Neural crest cell (in vitro differentiated cells): ENCODE measurements around the gene GBX2. TPM values are rescaled to one million over a fixed set of nuclear protein-coding genes. Genes with fewer than 3 reads are reported as not detected.

Source experiments
- DNase-seq: peaks from one replicate; pipeline ENCODE4 v3.0.0; 2021; ENCODE audit warnings: low read depth, mixed read lengths, low spot score
- H3K27ac Mint-ChIP-seq: one replicate; pipeline ENCODE4 v1.8.0; 2021; ENCODE audit warnings: mild to moderate bottlenecking, mixed read lengths; ENCODE audit not compliant: unreplicated experiment
- H3K27me3 Mint-ChIP-seq: 2 replicates; pipeline ENCODE4 v1.8.0; 2021; ENCODE audit warnings: low read depth, mild to moderate bottlenecking, mixed read lengths
- H3K36me3 Mint-ChIP-seq: 2 replicates; pipeline ENCODE4 v1.8.0; 2021; ENCODE audit warnings: low read depth, mild to moderate bottlenecking, mixed read lengths
- H3K4me1 Mint-ChIP-seq: 2 replicates; pipeline ENCODE4 v1.8.0; 2021; ENCODE audit warnings: mixed read lengths
- H3K4me3 Mint-ChIP-seq: one replicate; pipeline ENCODE4 v1.8.0; 2021; ENCODE audit warnings: mild to moderate bottlenecking, mixed read lengths
- H3K9me3 Mint-ChIP-seq: 2 replicates; pipeline ENCODE4 v1.8.0; 2021; ENCODE audit warnings: mixed read lengths
- total RNA-seq: library from RNA; stranded (reverse); gene quantifications from 2 replicates; pipeline ENCODE4 v1.2.1, GENCODE V29; 2021
- TF ChIP-seq, protein P1 (sequence below): fragments of 200-600 bp; sonication (generic); conservative IDR thresholded peaks from 2 replicates; pipeline ENCODE4 v1.5.0; 2021; ENCODE audit warnings: antibody characterized with exemption, mild to moderate bottlenecking

The GBX2 gene
- total RNA-seq, 1 donor from 2014 or later = 21.3 TPM

GRCh38 chr2:236169741-236170589 lies 1.8 kb upstream of the GBX2 start:
- peaks cover 63% of the 10 kb centered on the region for H3K4me1 Mint-ChIP-seq
- H3K9me3 Mint-ChIP-seq = no peaks in the 10 kb centered on the region
- DNase-seq = no peak
- H3K27ac Mint-ChIP-seq = peak overlapping the region; percentile 89
- TF ChIP-seq, protein P1, sequence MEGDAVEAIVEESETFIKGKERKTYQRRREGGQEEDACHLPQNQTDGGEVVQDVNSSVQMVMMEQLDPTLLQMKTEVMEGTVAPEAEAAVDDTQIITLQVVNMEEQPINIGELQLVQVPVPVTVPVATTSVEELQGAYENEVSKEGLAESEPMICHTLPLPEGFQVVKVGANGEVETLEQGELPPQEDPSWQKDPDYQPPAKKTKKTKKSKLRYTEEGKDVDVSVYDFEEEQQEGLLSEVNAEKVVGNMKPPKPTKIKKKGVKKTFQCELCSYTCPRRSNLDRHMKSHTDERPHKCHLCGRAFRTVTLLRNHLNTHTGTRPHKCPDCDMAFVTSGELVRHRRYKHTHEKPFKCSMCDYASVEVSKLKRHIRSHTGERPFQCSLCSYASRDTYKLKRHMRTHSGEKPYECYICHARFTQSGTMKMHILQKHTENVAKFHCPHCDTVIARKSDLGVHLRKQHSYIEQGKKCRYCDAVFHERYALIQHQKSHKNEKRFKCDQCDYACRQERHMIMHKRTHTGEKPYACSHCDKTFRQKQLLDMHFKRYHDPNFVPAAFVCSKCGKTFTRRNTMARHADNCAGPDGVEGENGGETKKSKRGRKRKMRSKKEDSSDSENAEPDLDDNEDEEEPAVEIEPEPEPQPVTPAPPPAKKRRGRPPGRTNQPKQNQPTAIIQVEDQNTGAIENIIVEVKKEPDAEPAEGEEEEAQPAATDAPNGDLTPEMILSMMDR = no peak
- peak overlapping the region; percentile 49 for H3K4me3 Mint-ChIP-seq
- peaks cover 3% of the 10 kb centered on the region for H3K36me3 Mint-ChIP-seq
- peaks cover 84% of the 10 kb centered on the region for H3K27me3 Mint-ChIP-seq

DNA sequence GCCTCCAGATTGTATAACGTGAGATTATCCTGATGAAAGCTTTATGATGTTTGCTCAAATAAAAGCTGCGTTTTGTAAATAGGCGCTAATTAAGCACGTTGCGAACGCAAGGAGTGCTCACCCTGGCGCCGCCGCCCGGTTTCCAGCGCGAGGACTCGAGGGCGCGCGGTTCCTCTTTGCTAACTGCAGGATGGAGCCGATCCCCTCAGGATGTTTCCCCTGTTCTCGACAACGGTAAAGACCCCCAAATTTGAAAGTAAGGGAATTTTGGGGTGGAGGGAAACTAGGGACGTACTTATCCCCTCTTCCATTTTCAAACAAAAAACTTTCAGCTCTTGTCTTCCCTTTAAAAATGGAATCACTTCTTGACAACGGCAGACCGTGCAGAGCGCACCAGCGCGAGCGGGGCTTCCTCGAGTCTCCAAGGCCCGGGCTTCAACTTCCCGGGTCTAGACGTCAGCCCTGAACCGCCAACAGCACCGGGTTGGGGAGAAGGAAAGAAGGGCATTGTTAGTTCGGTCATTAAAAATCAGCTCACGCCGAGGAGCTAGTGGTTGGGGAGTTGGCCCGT lies 1.1 kb upstream of the GBX2 start:
- TF ChIP-seq, protein P1 = no peak
- Mint-ChIP-seq H3K9me3 (no peaks in the 10 kb centered on the region), H3K36me3 (peaks cover 3% of the 10 kb centered on the region), H3K4me3 (peak overlapping the region; percentile 49), H3K27ac (peak overlapping the region; percentile 89), H3K27me3 (peaks cover 81% of the 10 kb centered on the region), H3K4me1 (peaks cover 60% of the 10 kb centered on the region)
- no peak for DNase-seq

DNA sequence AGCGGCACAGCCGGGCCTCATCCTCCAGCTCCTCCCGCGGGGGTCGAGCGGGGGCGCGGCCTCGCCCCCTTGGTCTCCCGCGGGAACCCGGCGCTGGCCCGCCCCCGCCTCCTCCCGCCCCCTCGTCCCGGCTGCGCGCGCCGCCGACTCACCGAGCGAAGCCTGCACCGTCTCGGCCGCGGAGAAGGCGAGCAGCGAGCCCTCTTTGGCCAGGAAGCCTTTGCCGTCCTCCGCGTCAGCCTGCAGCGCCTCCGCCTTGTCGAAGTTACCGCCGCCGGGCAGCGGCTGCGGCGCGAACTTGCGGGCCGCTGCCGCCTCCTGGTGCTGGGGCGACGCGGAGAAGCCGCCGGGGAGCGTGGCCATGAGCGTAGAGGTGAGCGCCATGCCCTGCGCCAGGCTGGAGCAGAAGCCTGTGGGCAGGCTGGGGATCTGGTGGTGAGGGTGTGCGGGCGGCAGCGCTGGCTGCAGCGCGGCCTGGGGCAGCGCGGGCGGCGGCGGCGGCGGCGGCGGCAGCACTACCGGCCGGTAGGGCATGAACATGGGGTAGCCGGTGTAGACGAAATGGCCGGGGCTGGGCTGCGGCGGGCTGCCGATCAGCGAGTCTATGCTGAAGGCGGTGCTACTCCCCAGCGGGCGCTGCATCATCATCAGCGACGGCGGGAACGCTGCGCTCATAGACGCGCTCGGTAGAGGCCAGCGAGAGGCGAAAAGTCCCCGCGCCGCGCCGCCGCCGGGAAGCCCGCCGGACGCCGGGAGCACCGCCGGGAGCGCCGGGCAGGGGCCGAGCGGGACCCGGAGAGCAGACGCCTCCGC lies 683 bp downstream of the GBX2 start:
- H3K36me3 Mint-ChIP-seq = peaks cover 3% of the 10 kb centered on the region
- H3K4me3 Mint-ChIP-seq = peak overlapping the region; percentile 59
- DNase-seq = no peak
- TF ChIP-seq, protein P1 = peak; percentile 32
- peaks cover 57% of the 10 kb centered on the region for H3K4me1 Mint-ChIP-seq
- peaks cover 76% of the 10 kb centered on the region for H3K27me3 Mint-ChIP-seq
- H3K9me3 Mint-ChIP-seq = no peaks in the 10 kb centered on the region
- no peak overlapping the region for H3K27ac Mint-ChIP-seq

GRCh38 chr2:236166796-236167296 lies 1.3 kb downstream of the GBX2 start:
- peaks cover 3% of the 10 kb centered on the region for H3K36me3 Mint-ChIP-seq
- H3K4me1 Mint-ChIP-seq = peaks cover 53% of the 10 kb centered on the region
- H3K27ac Mint-ChIP-seq = peak overlapping the region; percentile 23
- H3K27me3 Mint-ChIP-seq = peaks cover 76% of the 10 kb centered on the region
- TF ChIP-seq, protein P1 = no peak
- no peaks in the 10 kb centered on the region for H3K9me3 Mint-ChIP-seq
- H3K4me3 Mint-ChIP-seq = peak overlapping the region; percentile 88
- DNase-seq = no peak
